ENCODE data around the gene POU2F2.

POU2F2 gene

DNA sequence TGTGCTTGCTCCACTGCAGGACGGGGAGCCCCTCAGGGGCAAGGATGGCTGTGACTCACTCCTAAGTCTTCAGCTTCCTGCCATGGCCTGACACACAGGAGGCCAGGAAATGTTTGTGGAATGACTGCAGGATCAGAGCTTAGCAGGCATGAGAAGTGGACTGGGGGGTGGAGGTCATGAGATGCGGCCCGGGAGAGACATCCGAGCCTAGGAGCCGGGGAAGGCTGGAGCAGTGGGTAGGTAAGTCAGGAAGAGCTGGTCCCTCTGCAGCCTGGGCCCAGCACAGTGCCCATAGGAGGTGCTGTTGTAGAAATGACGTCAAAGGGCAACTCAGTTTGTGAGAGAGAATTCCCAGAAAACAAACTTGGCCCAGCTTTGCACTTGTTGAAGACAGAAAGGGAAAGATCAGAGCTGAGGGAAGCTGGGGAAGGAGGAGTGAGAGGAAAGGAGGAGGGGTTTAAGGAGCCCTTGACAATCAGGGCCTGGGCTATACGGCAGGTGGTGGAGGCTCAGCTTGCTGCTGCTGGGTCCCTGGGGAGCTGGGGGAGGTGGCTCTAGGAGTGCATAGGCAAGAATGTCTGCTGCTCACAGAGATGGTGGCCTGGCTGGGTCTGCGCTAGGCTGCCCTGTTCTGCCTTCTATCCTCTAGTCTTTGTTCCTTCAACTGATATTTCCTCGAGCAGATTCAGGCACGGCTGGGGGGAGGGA, 18.5 kb downstream of the POU2F2 start:
- TF ChIP-seq SNAI2 (CRISPR knock-in tag; IDR thresholded peaks at IDR 0.05), result no peak
- no peak for TF ChIP-seq ZNF8 (CRISPR knock-in tag; IDR thresholded peaks at IDR 0.05)
- TF ChIP-seq, protein P1, sequence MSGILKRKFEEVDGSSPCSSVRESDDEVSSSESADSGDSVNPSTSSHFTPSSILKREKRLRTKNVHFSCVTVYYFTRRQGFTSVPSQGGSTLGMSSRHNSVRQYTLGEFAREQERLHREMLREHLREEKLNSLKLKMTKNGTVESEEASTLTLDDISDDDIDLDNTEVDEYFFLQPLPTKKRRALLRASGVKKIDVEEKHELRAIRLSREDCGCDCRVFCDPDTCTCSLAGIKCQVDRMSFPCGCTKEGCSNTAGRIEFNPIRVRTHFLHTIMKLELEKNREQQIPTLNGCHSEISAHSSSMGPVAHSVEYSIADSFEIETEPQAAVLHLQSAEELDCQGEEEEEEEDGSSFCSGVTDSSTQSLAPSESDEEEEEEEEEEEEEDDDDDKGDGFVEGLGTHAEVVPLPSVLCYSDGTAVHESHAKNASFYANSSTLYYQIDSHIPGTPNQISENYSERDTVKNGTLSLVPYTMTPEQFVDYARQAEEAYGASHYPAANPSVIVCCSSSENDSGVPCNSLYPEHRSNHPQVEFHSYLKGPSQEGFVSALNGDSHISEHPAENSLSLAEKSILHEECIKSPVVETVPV (CRISPR knock-in tag; IDR thresholded peaks at IDR 0.05), result no peak
- TF ChIP-seq, protein P2, sequence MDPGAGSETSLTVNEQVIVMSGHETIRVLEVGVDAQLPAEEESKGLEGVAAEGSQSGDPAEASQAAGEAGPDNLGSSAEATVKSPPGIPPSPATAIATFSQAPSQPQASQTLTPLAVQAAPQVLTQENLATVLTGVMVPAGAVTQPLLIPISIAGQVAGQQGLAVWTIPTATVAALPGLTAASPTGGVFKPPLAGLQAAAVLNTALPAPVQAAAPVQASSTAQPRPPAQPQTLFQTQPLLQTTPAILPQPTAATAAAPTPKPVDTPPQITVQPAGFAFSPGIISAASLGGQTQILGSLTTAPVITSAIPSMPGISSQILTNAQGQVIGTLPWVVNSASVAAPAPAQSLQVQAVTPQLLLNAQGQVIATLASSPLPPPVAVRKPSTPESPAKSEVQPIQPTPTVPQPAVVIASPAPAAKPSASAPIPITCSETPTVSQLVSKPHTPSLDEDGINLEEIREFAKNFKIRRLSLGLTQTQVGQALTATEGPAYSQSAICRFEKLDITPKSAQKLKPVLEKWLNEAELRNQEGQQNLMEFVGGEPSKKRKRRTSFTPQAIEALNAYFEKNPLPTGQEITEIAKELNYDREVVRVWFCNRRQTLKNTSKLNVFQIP (CRISPR knock-in tag; IDR thresholded peaks at IDR 0.05; ENCODE audit: borderline replicate concordance, low read depth), result no peak
- TF ChIP-seq, protein P3, sequence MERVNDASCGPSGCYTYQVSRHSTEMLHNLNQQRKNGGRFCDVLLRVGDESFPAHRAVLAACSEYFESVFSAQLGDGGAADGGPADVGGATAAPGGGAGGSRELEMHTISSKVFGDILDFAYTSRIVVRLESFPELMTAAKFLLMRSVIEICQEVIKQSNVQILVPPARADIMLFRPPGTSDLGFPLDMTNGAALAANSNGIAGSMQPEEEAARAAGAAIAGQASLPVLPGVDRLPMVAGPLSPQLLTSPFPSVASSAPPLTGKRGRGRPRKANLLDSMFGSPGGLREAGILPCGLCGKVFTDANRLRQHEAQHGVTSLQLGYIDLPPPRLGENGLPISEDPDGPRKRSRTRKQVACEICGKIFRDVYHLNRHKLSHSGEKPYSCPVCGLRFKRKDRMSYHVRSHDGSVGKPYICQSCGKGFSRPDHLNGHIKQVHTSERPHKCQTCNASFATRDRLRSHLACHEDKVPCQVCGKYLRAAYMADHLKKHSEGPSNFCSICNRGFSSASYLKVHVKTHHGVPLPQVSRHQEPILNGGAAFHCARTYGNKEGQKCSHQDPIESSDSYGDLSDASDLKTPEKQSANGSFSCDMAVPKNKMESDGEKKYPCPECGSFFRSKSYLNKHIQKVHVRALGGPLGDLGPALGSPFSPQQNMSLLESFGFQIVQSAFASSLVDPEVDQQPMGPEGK (CRISPR knock-in tag; IDR thresholded peaks at IDR 0.05; ENCODE audit: borderline replicate concordance), result no peak
- TF ChIP-seq, protein P4, sequence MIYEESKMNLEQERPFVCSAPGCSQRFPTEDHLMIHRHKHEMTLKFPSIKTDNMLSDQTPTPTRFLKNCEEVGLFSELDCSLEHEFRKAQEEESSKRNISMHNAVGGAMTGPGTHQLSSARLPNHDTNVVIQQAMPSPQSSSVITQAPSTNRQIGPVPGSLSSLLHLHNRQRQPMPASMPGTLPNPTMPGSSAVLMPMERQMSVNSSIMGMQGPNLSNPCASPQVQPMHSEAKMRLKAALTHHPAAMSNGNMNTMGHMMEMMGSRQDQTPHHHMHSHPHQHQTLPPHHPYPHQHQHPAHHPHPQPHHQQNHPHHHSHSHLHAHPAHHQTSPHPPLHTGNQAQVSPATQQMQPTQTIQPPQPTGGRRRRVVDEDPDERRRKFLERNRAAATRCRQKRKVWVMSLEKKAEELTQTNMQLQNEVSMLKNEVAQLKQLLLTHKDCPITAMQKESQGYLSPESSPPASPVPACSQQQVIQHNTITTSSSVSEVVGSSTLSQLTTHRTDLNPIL (CRISPR knock-in tag; IDR thresholded peaks at IDR 0.05; ENCODE audit: low read depth), result no peak
- no peak for TF ChIP-seq ARNTL (CRISPR knock-in tag; IDR thresholded peaks at IDR 0.05; ENCODE audit: borderline replicate concordance, low read depth)
- ATAC-seq, result peak; percentile 90

DNA sequence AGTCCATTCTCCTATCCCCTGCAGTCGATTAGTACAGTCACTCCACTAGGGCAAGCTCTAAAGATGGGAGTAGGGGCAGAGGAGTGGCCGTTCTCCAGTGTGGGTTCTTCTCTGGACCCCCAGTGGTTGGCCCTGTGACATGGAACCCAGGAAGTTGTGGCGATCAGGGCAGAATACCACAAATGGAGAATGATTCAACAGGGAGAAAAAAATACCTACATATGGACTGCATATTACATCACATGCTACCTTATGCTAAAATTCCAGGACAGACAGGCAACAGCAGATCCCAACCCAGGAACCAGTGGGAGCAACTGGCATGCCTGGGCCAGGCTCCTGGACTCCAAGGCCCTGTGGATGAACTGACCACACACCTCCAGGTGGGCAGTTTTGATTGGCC, 20.4 kb downstream of the POU2F2 start:
- no peak for ATAC-seq
- TF ChIP-seq ZNF8 (CRISPR knock-in tag; IDR thresholded peaks at IDR 0.05), result no peak
- TF ChIP-seq RARB (CRISPR knock-in tag; IDR thresholded peaks at IDR 0.05), result no peak
- TF ChIP-seq, protein P5, sequence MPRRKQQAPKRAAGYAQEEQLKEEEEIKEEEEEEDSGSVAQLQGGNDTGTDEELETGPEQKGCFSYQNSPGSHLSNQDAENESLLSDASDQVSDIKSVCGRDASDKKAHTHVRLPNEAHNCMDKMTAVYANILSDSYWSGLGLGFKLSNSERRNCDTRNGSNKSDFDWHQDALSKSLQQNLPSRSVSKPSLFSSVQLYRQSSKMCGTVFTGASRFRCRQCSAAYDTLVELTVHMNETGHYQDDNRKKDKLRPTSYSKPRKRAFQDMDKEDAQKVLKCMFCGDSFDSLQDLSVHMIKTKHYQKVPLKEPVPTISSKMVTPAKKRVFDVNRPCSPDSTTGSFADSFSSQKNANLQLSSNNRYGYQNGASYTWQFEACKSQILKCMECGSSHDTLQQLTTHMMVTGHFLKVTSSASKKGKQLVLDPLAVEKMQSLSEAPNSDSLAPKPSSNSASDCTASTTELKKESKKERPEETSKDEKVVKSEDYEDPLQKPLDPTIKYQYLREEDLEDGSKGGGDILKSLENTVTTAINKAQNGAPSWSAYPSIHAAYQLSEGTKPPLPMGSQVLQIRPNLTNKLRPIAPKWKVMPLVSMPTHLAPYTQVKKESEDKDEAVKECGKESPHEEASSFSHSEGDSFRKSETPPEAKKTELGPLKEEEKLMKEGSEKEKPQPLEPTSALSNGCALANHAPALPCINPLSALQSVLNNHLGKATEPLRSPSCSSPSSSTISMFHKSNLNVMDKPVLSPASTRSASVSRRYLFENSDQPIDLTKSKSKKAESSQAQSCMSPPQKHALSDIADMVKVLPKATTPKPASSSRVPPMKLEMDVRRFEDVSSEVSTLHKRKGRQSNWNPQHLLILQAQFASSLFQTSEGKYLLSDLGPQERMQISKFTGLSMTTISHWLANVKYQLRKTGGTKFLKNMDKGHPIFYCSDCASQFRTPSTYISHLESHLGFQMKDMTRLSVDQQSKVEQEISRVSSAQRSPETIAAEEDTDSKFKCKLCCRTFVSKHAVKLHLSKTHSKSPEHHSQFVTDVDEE (CRISPR knock-in tag; IDR thresholded peaks at IDR 0.05), result no peak
- no peak for TF ChIP-seq ISL1 (CRISPR knock-in tag; IDR thresholded peaks at IDR 0.05)
- TF ChIP-seq BACH2 (CRISPR knock-in tag; IDR thresholded peaks at IDR 0.05; ENCODE audit: borderline replicate concordance), result no peak
- TF ChIP-seq PPARA (CRISPR knock-in tag; IDR thresholded peaks at IDR 0.05; ENCODE audit: borderline replicate concordance), result no peak
- TF ChIP-seq TOX (CRISPR knock-in tag; IDR thresholded peaks at IDR 0.05; ENCODE audit: borderline replicate concordance), result no peak
- TF ChIP-seq, protein P3 (CRISPR knock-in tag; IDR thresholded peaks at IDR 0.05; ENCODE audit: borderline replicate concordance), result no peak
- no peak for TF ChIP-seq TCF4 (CRISPR knock-in tag; IDR thresholded peaks at IDR 0.05; ENCODE audit: borderline replicate concordance)
- no peak for TF ChIP-seq ZFP3 (CRISPR knock-in tag; IDR thresholded peaks at IDR 0.05)
- TF ChIP-seq OSR1 (CRISPR knock-in tag; IDR thresholded peaks at IDR 0.05), result no peak
- no peak for TF ChIP-seq ESRRG (CRISPR knock-in tag; IDR thresholded peaks at IDR 0.05)
- TF ChIP-seq, protein P1 (CRISPR knock-in tag; IDR thresholded peaks at IDR 0.05), result no peak
- TF ChIP-seq SNAI2 (CRISPR knock-in tag; IDR thresholded peaks at IDR 0.05), result no peak
- no peak for TF ChIP-seq CSDC2 (CRISPR knock-in tag; IDR thresholded peaks at IDR 0.05)
